ENCODE data around the gene SCTR. TPM values are rescaled to one million over a fixed set of nuclear protein-coding genes. Genes with fewer than 3 reads are reported as not detected.

Gene SCTR
- total and polyA plus RNA-seq, 4 donors: 4.6 to 42.7 (median 28.0) TPM

DNA sequence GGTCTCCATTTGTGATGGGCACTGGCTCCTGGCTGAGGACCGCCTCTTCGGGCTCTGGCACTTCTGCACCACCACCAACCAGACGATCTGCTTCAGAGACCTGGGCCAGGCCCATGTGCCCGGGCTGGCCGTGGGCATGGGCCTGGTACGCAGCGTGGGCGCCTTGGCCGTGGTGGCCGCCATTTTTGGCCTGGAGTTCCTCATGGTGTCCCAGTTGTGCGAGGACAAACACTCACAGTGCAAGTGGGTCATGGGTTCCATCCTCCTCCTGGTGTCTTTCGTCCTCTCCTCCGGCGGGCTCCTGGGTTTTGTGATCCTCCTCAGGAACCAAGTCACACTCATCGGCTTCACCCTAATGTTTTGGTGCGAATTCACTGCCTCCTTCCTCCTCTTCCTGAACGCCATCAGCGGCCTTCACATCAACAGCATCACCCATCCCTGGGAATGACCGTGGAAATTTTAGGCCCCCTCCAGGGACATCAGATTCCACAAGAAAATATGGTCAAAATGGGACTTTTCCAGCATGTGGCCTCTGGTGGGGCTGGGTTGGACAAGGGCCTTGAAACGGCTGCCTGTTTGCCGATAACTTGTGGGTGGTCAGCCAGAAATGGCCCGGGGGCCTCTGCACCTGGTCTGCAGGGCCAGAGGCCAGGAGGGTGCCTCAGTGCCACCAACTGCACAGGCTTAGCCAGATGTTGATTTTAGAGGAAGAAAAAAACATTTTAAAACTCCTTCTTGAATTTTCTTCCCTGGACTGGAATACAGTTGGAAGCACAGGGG lies 87.1 kb downstream of the SCTR start:
- Histone ChIP-seq H3K36me3 (ENCODE audit: control insufficient read depth in 4 of 4, insufficient read depth in 4 of 4, low read length in 4 of 4) (peaks cover 0 to 10% (median 4%) of the 10 kb centered on the region in 4 donors), H3K4me3 (no peak overlapping the region), H3K4me1 (ENCODE audit: control insufficient read depth in 5 of 5, insufficient read depth in 5 of 5, low read length in 5 of 5) (peaks cover 0 to 20% (median 7%) of the 10 kb centered on the region in 5 donors), H3K9me3 (ENCODE audit: control insufficient read depth in 4 of 4, insufficient read depth in 3 of 4, low read length in 3 of 4) (no peaks in the 10 kb centered on the region), H3K27ac (ENCODE audit: low read depth in 1 of 2, low read length in 1 of 2) (peak overlapping the region in 1 of 2 donors; percentile 1), H3K27me3 (ENCODE audit: control insufficient read depth in 3 of 3, insufficient read depth in 3 of 3, low read length in 2 of 3) (no peaks in the 10 kb centered on the region), H3K9ac (ENCODE audit: insufficient read depth in 1 of 2, low read length in 2 of 2) (no peak overlapping the region)
- 91 to 94% methylated on average over 22 of the region's 22 CpGs for WGBS, 2 donors
- ATAC-seq (ENCODE audit: insufficient read depth, low FRiP score): no peak
- TF ChIP-seq, protein P1, sequence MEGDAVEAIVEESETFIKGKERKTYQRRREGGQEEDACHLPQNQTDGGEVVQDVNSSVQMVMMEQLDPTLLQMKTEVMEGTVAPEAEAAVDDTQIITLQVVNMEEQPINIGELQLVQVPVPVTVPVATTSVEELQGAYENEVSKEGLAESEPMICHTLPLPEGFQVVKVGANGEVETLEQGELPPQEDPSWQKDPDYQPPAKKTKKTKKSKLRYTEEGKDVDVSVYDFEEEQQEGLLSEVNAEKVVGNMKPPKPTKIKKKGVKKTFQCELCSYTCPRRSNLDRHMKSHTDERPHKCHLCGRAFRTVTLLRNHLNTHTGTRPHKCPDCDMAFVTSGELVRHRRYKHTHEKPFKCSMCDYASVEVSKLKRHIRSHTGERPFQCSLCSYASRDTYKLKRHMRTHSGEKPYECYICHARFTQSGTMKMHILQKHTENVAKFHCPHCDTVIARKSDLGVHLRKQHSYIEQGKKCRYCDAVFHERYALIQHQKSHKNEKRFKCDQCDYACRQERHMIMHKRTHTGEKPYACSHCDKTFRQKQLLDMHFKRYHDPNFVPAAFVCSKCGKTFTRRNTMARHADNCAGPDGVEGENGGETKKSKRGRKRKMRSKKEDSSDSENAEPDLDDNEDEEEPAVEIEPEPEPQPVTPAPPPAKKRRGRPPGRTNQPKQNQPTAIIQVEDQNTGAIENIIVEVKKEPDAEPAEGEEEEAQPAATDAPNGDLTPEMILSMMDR (IDR thresholded peaks at IDR 0.05; ENCODE audit: control extremely low read depth, extremely low read depth): no peak
- DNase-seq: no peak

DNA sequence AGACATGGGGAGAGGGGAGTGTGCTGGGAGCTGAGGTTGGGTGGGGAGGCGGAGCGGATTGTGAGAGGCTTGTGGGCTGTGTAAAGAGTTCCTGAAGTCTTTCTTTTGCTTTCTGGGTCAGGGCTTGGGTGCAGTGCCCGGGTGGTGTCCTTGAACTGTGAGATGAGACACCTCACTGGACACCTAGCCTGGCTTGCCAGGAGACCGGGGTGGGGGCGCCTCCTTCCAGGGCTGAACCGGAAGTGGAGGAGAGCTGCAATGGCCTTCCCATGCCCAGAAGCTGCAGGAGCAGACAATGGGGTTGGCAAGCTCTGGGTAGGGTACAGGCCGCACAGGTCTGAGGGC lies 88.4 kb downstream of the SCTR start:
- Histone ChIP-seq H3K9ac (ENCODE audit: insufficient read depth in 1 of 2, low read length in 2 of 2) (no peak overlapping the region), H3K36me3 (ENCODE audit: control insufficient read depth in 4 of 4, insufficient read depth in 4 of 4, low read length in 4 of 4) (peaks cover 0 to 10% (median 4%) of the 10 kb centered on the region in 4 donors), H3K4me1 (ENCODE audit: control insufficient read depth in 5 of 5, insufficient read depth in 5 of 5, low read length in 5 of 5) (peaks cover 0 to 22% (median 7%) of the 10 kb centered on the region in 5 donors), H3K27ac (ENCODE audit: low read depth in 1 of 2, low read length in 1 of 2) (peak overlapping the region in 1 of 2 donors; percentile 61), H3K4me3 (no peak overlapping the region), H3K9me3 (ENCODE audit: control insufficient read depth in 4 of 4, insufficient read depth in 3 of 4, low read length in 3 of 4) (no peaks in the 10 kb centered on the region), H3K27me3 (ENCODE audit: control insufficient read depth in 3 of 3, insufficient read depth in 3 of 3, low read length in 2 of 3) (no peaks in the 10 kb centered on the region)
- TF ChIP-seq, protein P1 (IDR thresholded peaks at IDR 0.05; ENCODE audit: control extremely low read depth, extremely low read depth): no peak
- 56 to 70% methylated on average over 7 of the region's 7 CpGs for WGBS, 2 donors
- ATAC-seq (ENCODE audit: insufficient read depth, low FRiP score) (no peak), DNase-seq (no peak)

DNA sequence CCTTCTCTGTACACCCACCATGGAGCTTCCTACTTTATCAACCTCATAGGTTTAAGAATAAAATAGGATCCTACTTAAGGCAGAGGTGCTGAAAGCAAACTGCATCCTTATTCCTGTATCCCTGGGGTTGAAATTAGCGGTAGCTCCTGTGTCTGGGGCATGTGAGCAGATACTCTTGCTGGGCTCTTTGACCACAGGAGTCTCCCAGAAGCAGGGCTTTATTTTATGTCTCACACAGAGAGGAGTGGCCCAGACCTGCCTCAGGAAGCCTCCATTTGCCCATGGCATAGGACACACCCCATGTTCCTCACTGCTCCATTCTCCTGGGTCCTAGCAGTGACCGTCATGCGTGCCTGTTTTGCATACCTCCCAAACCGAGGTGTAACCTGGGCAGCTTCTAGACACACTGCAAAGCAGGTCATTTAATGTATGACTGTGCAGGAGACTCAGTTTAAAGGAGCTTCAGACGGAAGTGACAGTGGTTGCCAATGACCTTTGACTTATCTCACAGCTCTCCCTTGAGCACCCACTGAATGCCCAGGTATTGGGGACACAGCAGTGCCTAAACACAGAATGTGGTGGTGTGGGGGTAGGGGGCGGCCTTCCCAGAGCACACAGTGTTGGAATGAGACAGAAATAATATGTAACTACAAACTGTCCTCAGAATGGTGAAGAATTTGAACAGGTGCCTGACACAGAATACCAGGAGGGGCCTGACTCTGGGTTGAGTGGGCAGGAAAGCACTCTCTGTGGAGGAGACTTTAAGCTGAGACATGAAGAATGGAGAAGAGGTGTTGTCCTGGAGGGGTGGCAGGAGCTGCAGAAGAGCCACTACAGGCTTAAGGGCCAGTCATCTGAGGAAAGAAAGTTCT lies 89.0 kb downstream of the SCTR start:
- no peak overlapping the region for H3K4me3 ChIP-seq
- no peak overlapping the region for H3K9ac ChIP-seq (ENCODE audit: insufficient read depth in 1 of 2, low read length in 2 of 2)

More for the DNA sequence above, 89.0 kb downstream of the SCTR start:
- Histone ChIP-seq H3K36me3 (ENCODE audit: control insufficient read depth in 4 of 4, insufficient read depth in 4 of 4, low read length in 4 of 4) (peaks cover 0 to 10% (median 4%) of the 10 kb centered on the region in 4 donors), H3K27me3 (ENCODE audit: control insufficient read depth in 3 of 3, insufficient read depth in 3 of 3, low read length in 2 of 3) (no peaks in the 10 kb centered on the region), H3K27ac (ENCODE audit: low read depth in 1 of 2, low read length in 1 of 2) (peak overlapping the region in 1 of 2 donors; percentile 61), H3K4me1 (ENCODE audit: control insufficient read depth in 5 of 5, insufficient read depth in 5 of 5, low read length in 5 of 5) (peaks cover 0 to 26% (median 7%) of the 10 kb centered on the region in 5 donors), H3K9me3 (ENCODE audit: control insufficient read depth in 4 of 4, insufficient read depth in 3 of 4, low read length in 3 of 4) (no peaks in the 10 kb centered on the region)
- TF ChIP-seq, protein P1 (IDR thresholded peaks at IDR 0.05; ENCODE audit: control extremely low read depth, extremely low read depth): no peak
- ATAC-seq (ENCODE audit: insufficient read depth, low FRiP score): no peak
- no peak for DNase-seq
- 70 to 82% methylated on average over 6 of the region's 6 CpGs for WGBS, 2 donors

Measured in lung (tissue), 12 donors.